Hepatic stellate cell (primary cell): ENCODE results near the gene NTRK1.
"Not testable (repeated sequence)": the region's sequence is repeated elsewhere in the genome, so short reads cannot be mapped to it uniquely, and the experiment has no call there.

ENCODE experiments used
- DNase-seq: peaks from one replicate; pipeline ENCODE4 v3.0.0; 2011; ENCODE audit warnings: low spot score

Gene NTRK1

GRCh38 chr1:156913809-156914387 lies 53.2 kb downstream of the NTRK1 start:
- DNase-seq = no peak

GRCh38 chr1:156914440-156914856 lies 53.8 kb downstream of the NTRK1 start:
- DNase-seq = no peak

GRCh38 chr1:156920233-156921052 lies 59.8 kb downstream of the NTRK1 start, which contains the start of gene LRRC71:
LRRC71 (plus strand) TSS chr1:156920632; CDS start chr1:156920804, 172 bp downstream.
- DNase-seq = peak; percentile 92

GRCh38 chr1:156921053-156921529 lies 60.4 kb downstream of the NTRK1 start:
- no peak for DNase-seq

- no peak for DNase-seq
Measured at GRCh38 chr1:156922986-156923669, 62.5 kb downstream of the NTRK1 start.

- no peak for DNase-seq
Measured at GRCh38 chr1:156923670-156924477, 63.2 kb downstream of the NTRK1 start.

- no peak for DNase-seq
Measured at GRCh38 chr1:156924478-156925153, 64.0 kb downstream of the NTRK1 start.

- no peak for DNase-seq
Measured at GRCh38 chr1:156925154-156926010, 64.7 kb downstream of the NTRK1 start.

- peak; percentile 77 for DNase-seq
Measured at GRCh38 chr1:156926175-156926574, 65.5 kb downstream of the NTRK1 start.

GRCh38 chr1:156926695-156927094 lies 66.0 kb downstream of the NTRK1 start:
- DNase-seq = not testable (repeated sequence)

GRCh38 chr1:156927215-156928042 lies 66.8 kb downstream of the NTRK1 start:
- peak; percentile 82 for DNase-seq

GRCh38 chr1:156928043-156928602 lies 67.5 kb downstream of the NTRK1 start:
- DNase-seq = no peak

- DNase-seq = no peak
Measured at GRCh38 chr1:156929596-156930238, 69.1 kb downstream of the NTRK1 start.

GRCh38 chr1:156930483-156930882 lies 69.8 kb downstream of the NTRK1 start:
- no peak for DNase-seq
